ENCODE results near the gene MSI2. TPM values are rescaled to one million over a fixed set of nuclear protein-coding genes. Genes with fewer than 3 reads are reported as not detected.

MSI2 gene
- total RNA-seq, 1 donor: 12.6 TPM

DNA sequence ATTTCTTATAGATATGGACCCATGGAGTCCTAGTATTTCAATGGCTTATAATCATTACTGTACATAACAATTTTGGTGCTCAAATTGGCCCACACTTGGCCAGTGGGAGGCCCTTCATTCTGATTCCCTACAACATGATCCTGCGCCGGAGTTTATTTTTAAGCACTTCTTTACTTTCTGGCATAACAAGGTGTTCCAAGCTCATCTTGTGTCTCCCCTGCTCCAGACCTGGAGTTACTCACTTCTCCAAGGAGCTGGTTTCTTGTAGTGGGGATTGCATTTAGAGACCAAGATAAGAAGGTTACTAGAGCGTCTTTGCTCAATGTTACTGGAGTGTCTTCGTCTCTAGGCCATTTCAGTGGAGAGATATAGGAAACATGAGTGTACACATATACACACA lies 87.9 kb downstream of the MSI2 start:
- no peak overlapping the region for H3K4me3 ChIP-seq (ENCODE audit: low read depth, low read length)
- DNase-seq (ENCODE audit: low read depth): no peak
- TF ChIP-seq, protein P1, sequence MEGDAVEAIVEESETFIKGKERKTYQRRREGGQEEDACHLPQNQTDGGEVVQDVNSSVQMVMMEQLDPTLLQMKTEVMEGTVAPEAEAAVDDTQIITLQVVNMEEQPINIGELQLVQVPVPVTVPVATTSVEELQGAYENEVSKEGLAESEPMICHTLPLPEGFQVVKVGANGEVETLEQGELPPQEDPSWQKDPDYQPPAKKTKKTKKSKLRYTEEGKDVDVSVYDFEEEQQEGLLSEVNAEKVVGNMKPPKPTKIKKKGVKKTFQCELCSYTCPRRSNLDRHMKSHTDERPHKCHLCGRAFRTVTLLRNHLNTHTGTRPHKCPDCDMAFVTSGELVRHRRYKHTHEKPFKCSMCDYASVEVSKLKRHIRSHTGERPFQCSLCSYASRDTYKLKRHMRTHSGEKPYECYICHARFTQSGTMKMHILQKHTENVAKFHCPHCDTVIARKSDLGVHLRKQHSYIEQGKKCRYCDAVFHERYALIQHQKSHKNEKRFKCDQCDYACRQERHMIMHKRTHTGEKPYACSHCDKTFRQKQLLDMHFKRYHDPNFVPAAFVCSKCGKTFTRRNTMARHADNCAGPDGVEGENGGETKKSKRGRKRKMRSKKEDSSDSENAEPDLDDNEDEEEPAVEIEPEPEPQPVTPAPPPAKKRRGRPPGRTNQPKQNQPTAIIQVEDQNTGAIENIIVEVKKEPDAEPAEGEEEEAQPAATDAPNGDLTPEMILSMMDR (IDR thresholded peaks at IDR 0.05; ENCODE audit: insufficient read depth, low read length): no peak

DNA sequence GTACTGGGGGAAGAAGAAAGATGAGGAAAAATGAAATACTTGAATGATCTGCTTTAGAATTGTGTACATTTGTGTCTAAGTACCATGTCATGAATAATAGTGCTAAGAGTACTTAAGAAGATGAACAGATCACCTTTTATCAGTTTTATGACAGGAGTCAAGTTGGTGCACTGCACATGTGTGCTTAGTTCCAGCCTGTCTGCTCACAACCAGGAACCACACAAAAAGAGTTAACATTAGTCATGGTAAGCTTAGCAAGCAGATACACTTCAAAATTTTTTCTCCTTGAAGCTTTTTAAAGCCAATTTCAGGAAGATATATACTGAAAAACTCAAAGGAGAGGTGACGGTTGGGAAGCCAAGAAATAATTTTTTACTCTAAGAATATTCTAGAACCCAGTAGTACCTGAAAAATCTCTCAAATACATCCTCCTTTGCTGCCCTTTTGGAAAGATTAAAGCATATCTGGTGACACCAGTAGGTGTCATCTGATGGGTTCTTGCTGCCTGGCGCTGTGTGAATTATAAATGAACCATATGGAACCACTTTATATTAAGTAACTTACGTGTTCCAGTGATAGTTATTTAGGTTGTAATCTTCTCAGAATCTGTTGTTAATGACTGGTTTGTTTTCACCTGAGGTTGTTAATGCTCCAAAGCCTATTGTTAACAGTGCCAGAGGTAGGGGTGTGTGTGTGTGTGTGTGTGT lies 93.4 kb downstream of the MSI2 start:
- TF ChIP-seq, protein P1 (IDR thresholded peaks at IDR 0.05; ENCODE audit: insufficient read depth, low read length): no peak
- no peak overlapping the region for H3K4me3 ChIP-seq (ENCODE audit: low read depth, low read length)
- DNase-seq (ENCODE audit: low read depth): no peak

DNA sequence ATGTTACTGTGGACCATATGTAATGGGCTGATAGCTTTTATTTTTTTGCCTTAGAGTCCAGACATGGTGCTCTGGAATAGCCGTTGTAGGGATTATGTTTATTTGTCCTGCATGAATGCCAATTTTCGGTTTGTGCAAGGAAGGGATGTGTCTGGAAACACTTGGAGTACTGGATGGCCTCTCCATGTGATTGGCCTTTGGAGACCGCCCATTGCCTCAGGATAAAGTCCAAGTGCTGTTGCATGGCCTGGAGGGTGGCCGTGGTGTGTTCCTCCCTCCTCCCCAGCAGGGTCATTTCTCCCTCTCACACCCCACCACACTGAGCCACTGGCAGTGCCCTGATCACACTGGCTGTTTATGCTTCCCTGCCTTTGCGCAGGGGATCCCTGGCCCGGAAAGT lies 93.9 kb downstream of the MSI2 start:
- TF ChIP-seq, protein P1 (IDR thresholded peaks at IDR 0.05; ENCODE audit: insufficient read depth, low read length): no peak
- H3K4me3 ChIP-seq (ENCODE audit: low read depth, low read length): no peak overlapping the region
- DNase-seq (ENCODE audit: low read depth): peak; percentile 27

DNA sequence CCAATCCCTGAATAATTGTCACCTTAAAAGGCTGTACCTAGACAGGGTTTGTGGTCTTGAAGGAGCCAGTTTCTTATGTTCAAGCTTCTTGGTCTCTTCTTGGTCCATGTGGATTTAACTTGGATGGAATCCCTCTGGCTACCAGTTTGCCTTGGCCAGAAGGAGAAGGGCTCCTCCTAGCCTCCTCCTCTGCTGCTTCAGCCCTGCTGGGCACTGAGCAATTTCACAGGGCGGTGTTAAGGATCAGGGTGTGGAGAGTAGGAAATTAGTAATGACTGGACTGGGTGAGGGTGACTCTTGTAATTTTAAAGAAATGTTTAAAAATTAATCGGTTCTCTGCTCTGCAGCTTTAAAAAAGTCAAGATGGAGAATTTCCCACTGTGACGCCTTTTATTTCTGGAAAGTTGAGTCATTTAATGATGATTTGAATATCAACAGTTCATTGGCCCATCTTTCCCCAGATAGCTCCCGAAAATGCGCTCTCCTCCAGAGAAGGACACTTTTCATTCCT lies 96.4 kb downstream of the MSI2 start:
- TF ChIP-seq, protein P1 (IDR thresholded peaks at IDR 0.05; ENCODE audit: insufficient read depth, low read length): no peak
- H3K4me3 ChIP-seq (ENCODE audit: low read depth, low read length): no peak overlapping the region

DNA sequence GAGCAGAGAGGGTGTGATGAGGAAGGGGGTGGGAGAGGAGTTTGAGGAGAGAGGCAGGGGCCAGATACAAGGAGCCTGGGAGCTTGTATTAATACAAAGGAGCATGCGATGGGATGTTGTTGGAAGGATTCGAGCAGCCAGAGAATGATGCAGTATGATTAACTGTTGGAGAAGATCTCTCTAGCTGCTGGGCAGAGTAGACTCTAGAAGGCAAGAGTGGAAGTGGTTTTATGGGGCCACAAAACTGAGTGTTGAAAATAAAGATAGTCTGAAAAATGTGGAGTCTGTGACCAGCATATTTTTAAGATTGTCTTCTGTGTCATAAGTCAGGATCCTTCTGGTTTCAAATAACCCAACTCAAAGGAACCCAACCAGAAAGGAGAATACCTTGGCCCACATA lies 98.3 kb downstream of the MSI2 start:
- TF ChIP-seq, protein P1 (IDR thresholded peaks at IDR 0.05; ENCODE audit: insufficient read depth, low read length): no peak
- DNase-seq (ENCODE audit: low read depth): no peak
- no peak overlapping the region for H3K4me3 ChIP-seq (ENCODE audit: low read depth, low read length)

More for the DNA sequence above, 96.4 kb downstream of the MSI2 start:
- DNase-seq (ENCODE audit: low read depth): peak; percentile 39

DNA sequence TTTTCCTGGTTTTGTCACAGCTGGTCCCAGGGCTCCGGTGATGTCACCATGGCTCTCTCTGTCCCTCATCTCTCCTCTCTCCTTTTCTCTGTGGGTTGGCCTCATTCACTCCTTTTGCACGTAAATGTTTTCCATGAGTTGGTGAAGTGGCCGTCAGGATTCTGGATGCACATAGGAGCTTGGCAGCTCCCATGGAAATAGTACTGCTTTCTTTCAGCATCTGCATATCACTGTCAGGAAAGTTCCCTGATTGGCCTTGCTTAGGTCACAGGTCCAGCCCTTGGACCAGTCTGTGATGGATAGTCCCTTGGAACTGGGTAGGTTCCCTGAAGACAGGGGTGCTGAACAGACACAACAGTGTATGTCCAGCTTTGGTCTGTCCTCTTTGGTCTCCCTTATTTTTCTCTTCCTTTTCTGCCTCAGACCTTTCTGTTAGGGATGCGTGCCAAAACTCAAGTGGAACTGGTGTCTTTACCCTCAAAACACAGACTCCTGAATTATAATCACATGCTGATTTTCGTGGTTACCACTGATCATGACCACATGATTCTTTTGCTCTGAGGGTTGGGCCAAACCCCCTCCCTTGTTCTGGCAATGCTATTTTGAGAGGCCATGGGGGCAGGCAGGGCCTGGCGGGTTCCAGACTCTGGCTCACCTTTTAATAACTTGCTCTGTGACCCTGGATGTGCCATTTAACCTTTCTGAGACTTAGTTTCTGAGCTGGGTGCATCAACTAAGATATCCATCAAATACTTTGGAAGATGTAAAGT lies 99.0 kb downstream of the MSI2 start:
- no peak for DNase-seq (ENCODE audit: low read depth)
- TF ChIP-seq, protein P1 (IDR thresholded peaks at IDR 0.05; ENCODE audit: insufficient read depth, low read length): no peak
- no peak overlapping the region for H3K4me3 ChIP-seq (ENCODE audit: low read depth, low read length)

Data from fibroblast of the aortic adventitia (primary cell).